Measurements from ENCODE around the gene NUMB. TPM values are rescaled to one million over a fixed set of nuclear protein-coding genes. Genes with fewer than 3 reads are reported as not detected.
A peak's percentile ranks its signal among the peaks of the same experiment; 100 is the strongest.

NUMB gene
- total and polyA plus RNA-seq, 2 of the 13 experiments (the other 11 are each of a cell fraction or from before 2014, with no cell fraction given) = 20.3 to 71.1 TPM

DNA sequence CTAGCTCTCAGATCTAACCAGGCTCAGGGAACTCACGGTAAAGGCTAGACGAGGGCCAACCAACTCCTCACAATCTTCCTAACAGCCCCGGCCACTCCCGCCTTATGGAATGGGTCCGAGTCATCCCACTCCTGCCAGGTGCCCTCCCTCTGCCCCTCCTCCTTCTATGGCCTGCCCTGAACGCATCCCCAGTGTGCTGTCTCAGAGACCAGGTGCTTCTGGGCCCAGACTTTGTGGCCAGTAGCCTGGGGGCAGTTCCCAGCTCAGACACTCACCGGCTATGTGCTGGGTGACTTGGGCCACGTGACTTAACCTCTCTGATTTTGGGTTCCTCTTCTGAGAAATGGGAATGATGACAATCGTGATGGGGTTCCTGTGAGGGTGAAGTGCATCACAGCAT lies 198.5 kb downstream of the NUMB start:
- no peak overlapping the region for H3K4me3 ChIP-seq (replicated peaks in 1 of 3; ENCODE audit: insufficient read depth in 1 of 3, low read depth in 2 of 3, low read length in 3 of 3)
- no peaks in the 10 kb centered on the region for H4K20me1 ChIP-seq (ENCODE audit: insufficient read depth, low read length)
- no peak for DNase-seq (ENCODE audit: low spot score)
- no peaks in the 10 kb centered on the region for H3K9me3 ChIP-seq (ENCODE audit: low read length)
- no peaks in the 10 kb centered on the region for H3K36me3 ChIP-seq (replicated peaks in 1 of 2; ENCODE audit: control insufficient read depth in 1 of 2, insufficient read depth in 2 of 2, low read length in 2 of 2)
- no peak for FAIRE-seq
- no peaks in the 10 kb centered on the region for H3K79me2 ChIP-seq (ENCODE audit: insufficient read depth, low read length)
- 19% methylated on average over 9 of the region's 9 CpGs for WGBS (ENCODE audit: low lambda C conversion rate)
- peaks cover 5 to 54% of the 10 kb centered on the region in 2 experiments; a peak in 3 of 5 replicates for H3K27me3 ChIP-seq (ENCODE audit: control insufficient read depth in 1 of 2, insufficient read depth in 2 of 2, low read length in 2 of 2)
- H3K27ac ChIP-seq (ENCODE audit: extremely low read length, insufficient read depth, low read length) = no peak overlapping the region
- ATAC-seq = no peak
- TF ChIP-seq ZNF768 (CRISPR knock-in tag; IDR thresholded peaks at IDR 0.05) (peak; percentile 98), ZNF878 (CRISPR knock-in tag; IDR thresholded peaks at IDR 0.05) (no peak), ZMYM3 (CRISPR knock-in tag; IDR thresholded peaks at IDR 0.05) (peak; percentile 80), KDM1A (CRISPR knock-in tag; IDR thresholded peaks at IDR 0.05) (0 out of 2 replicates have a peak, but pooled peaks have one; percentile 21)
- H3K9ac ChIP-seq (ENCODE audit: insufficient read depth, low read depth, low read length) = no peak overlapping the region
- no TSS peak for BruUV-seq (replicated peaks)
- intact Hi-C loops (cut with micrococcal nuclease; ENCODE audit: unreplicated experiment) (no loop called here), in situ Hi-C loops (cut with HindIII; ENCODE audit: extremely low pct_ligation_motif_present, low pct_unique_long_range_greater_than_20kb) (no loop called here)
- POLR2A ChIA-PET = no interaction called here
- H3K4me2 ChIP-seq (ENCODE audit: low read depth, low read length) = peak overlapping the region; percentile 33; the same call in 1 of the 2 replicates
- peaks cover 46% of the 10 kb centered on the region for H3K4me1 ChIP-seq (ENCODE audit: insufficient read depth, low read length)
- CTCF ChIA-PET (ENCODE audit: low intra/inter-chr PET ratio, low total read pairs) = no interaction called here
- H2AFZ ChIP-seq (ENCODE audit: low read length) = no peak overlapping the region

DNA sequence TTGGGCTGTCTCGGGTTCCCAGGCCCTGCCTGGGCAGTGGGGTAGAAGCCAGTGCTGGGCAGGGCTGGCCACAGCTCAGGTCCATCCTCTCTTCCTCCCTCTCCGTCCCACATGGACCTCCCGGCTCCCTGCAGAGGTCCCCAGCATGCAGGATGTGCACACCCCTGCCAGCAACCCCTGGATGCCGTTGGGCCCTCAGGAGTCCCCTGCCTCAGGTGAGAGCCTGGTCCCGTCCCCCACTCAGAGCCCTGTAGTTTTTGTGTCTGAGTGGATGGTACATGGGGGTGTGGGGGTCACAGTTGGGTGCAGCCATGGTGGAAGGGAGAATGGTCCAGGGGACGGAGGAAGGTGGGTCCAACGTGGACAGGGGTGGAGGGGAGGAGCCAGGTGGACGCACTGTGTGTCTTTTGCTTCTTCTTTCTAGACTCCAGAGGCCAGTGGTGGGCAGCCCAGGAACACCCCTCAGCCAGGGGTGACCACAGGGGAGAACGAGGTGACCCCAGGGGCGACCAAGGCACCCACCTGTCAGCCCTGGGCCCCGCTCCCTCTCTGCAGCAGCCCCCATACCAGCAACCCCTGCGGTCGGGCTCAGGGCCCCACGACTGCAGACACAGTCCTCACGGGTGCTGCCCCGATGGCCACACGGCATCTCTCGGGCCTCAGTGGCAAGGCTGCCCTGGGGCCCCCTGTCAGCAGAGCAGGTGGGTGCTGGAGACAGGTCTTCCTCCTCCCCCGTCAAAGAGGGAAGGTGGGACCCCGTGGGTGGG lies 199.3 kb downstream of the NUMB start:
- H3K9me3 ChIP-seq (ENCODE audit: low read length) = no peaks in the 10 kb centered on the region
- no peaks in the 10 kb centered on the region for H3K36me3 ChIP-seq (replicated peaks in 1 of 2; ENCODE audit: control insufficient read depth in 1 of 2, insufficient read depth in 2 of 2, low read length in 2 of 2)
- no peaks in the 10 kb centered on the region for H4K20me1 ChIP-seq (ENCODE audit: insufficient read depth, low read length)
- in situ Hi-C loops (cut with HindIII; ENCODE audit: extremely low pct_ligation_motif_present, low pct_unique_long_range_greater_than_20kb) = no loop called here
- no peak overlapping the region for H3K27ac ChIP-seq (ENCODE audit: extremely low read length, insufficient read depth, low read length)
- DNase-seq (ENCODE audit: low spot score) (no peak), FAIRE-seq (no peak), ATAC-seq (no peak; the same call in 1 of the 3 replicates)
- 6% methylated on average over 9 of the region's 20 CpGs for WGBS (ENCODE audit: low lambda C conversion rate)
- H3K79me2 ChIP-seq (ENCODE audit: insufficient read depth, low read length) = no peaks in the 10 kb centered on the region
- ChIA-PET CTCF (ENCODE audit: low intra/inter-chr PET ratio, low total read pairs) (no interaction called here), POLR2A (no interaction called here)
- BruUV-seq (replicated peaks) = no TSS peak
- peak overlapping the region in 1 of 3 experiments; percentile 28; a peak in 1 of 6 replicates for H3K4me3 ChIP-seq (replicated peaks in 1 of 3; ENCODE audit: insufficient read depth in 1 of 3, low read depth in 2 of 3, low read length in 3 of 3)
- no peak overlapping the region for H2AFZ ChIP-seq (ENCODE audit: low read length)
- H3K27me3 ChIP-seq (ENCODE audit: control insufficient read depth in 1 of 2, insufficient read depth in 2 of 2, low read length in 2 of 2) = peaks cover 10 to 62% of the 10 kb centered on the region in 2 experiments; a peak in 3 of 5 replicates
- intact Hi-C loops (cut with micrococcal nuclease; ENCODE audit: unreplicated experiment) = no loop called here
- peak overlapping the region; percentile 33 for H3K4me2 ChIP-seq (ENCODE audit: low read depth, low read length)
- H3K9ac ChIP-seq (ENCODE audit: insufficient read depth, low read depth, low read length) = no peak overlapping the region
- H3K4me1 ChIP-seq (ENCODE audit: insufficient read depth, low read length) = peaks cover 46% of the 10 kb centered on the region
- TF ChIP-seq KDM5B (CRISPR knock-in tag; IDR thresholded peaks at IDR 0.05; ENCODE audit: borderline replicate concordance) (no peak), GATA4 (IDR thresholded peaks at IDR 0.05; ENCODE audit: borderline replicate concordance, low read depth) (no peak), SNRNP70 (IDR thresholded peaks at IDR 0.05; ENCODE audit: low read depth, low read length) (no peak), RFXAP (CRISPR knock-in tag; IDR thresholded peaks at IDR 0.05; ENCODE audit: borderline replicate concordance) (no peak), MAFF (IDR thresholded peaks at IDR 0.05; ENCODE audit: low read depth, low read length) (no peak), SMC3 (IDR thresholded peaks at IDR 0.05; ENCODE audit: low read length) (no peak), ISL2 (CRISPR knock-in tag; IDR thresholded peaks at IDR 0.05) (no peak), JUNB (CRISPR knock-in tag; IDR thresholded peaks at IDR 0.05; ENCODE audit: borderline replicate concordance) (no peak), ZKSCAN1 (IDR thresholded peaks at IDR 0.05; ENCODE audit: low read length) (no peak), MAFK (conservative IDR thresholded peaks at IDR 0.05 in 1 of 2, IDR thresholded peaks at IDR 0.05 in 1 of 2; ENCODE audit: low read length in 2 of 2) (no peak)
- TF ChIP-seq, protein P1, sequence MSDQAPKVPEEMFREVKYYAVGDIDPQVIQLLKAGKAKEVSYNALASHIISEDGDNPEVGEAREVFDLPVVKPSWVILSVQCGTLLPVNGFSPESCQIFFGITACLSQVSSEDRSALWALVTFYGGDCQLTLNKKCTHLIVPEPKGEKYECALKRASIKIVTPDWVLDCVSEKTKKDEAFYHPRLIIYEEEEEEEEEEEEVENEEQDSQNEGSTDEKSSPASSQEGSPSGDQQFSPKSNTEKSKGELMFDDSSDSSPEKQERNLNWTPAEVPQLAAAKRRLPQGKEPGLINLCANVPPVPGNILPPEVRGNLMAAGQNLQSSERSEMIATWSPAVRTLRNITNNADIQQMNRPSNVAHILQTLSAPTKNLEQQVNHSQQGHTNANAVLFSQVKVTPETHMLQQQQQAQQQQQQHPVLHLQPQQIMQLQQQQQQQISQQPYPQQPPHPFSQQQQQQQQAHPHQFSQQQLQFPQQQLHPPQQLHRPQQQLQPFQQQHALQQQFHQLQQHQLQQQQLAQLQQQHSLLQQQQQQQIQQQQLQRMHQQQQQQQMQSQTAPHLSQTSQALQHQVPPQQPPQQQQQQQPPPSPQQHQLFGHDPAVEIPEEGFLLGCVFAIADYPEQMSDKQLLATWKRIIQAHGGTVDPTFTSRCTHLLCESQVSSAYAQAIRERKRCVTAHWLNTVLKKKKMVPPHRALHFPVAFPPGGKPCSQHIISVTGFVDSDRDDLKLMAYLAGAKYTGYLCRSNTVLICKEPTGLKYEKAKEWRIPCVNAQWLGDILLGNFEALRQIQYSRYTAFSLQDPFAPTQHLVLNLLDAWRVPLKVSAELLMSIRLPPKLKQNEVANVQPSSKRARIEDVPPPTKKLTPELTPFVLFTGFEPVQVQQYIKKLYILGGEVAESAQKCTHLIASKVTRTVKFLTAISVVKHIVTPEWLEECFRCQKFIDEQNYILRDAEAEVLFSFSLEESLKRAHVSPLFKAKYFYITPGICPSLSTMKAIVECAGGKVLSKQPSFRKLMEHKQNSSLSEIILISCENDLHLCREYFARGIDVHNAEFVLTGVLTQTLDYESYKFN (CRISPR knock-in tag; conservative IDR thresholded peaks at IDR 0.05) = no peak
- TF ChIP-seq, protein P2, sequence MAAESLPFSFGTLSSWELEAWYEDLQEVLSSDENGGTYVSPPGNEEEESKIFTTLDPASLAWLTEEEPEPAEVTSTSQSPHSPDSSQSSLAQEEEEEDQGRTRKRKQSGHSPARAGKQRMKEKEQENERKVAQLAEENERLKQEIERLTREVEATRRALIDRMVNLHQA (CRISPR knock-in tag; IDR thresholded peaks at IDR 0.05) = no peak
